Liver (tissue), 9 donors: ENCODE data around the gene F11. TPM values are rescaled to one million over a fixed set of nuclear protein-coding genes. Genes with fewer than 3 reads are reported as not detected.

Experiments
- DNase-seq: peaks from one replicate; pipeline ENCODE4 v3.0.0-alpha.2; 2017; ENCODE audit warnings: low spot score
- H3K27ac ChIP-seq, 2 donors: one replicate each; pipeline ENCODE4 v1.7.0; 2013; ENCODE audit warnings: inconsistent platforms in 2 of 2, low read length in 2 of 2, control low read depth in 1 of 2, low read depth in 1 of 2, mild to moderate bottlenecking in 1 of 2
- H3K27me3 ChIP-seq, 4 donors: one replicate each; pipeline versions ENCODE4 v1.6.1 to v1.7.0; 2013; ENCODE audit warnings: low read length in 3 of 4, inconsistent platforms in 1 of 4, mild to moderate bottlenecking in 1 of 4, moderate library complexity in 1 of 4; ENCODE audit not compliant: control insufficient read depth in 4 of 4, insufficient read depth in 4 of 4
- H3K36me3 ChIP-seq, 4 donors: one replicate each; pipeline versions ENCODE4 v1.6.1 to v1.7.0; 2013; ENCODE audit warnings: low read length in 3 of 4, mild to moderate bottlenecking in 3 of 4, low read depth in 1 of 4, moderate library complexity in 1 of 4; ENCODE audit not compliant: control insufficient read depth in 4 of 4, insufficient read depth in 3 of 4
- H3K4me1 ChIP-seq, 4 donors: one replicate each; pipeline versions ENCODE4 v1.6.1 to v1.7.0; 2013; ENCODE audit warnings: low read length in 3 of 4, mild to moderate bottlenecking in 3 of 4, moderate library complexity in 1 of 4; ENCODE audit not compliant: control insufficient read depth in 4 of 4, insufficient read depth in 4 of 4
- H3K4me3 ChIP-seq, 3 donors: one replicate each; pipeline versions ENCODE4 v1.6.1 to v1.7.0; 2013; ENCODE audit warnings: low read length in 3 of 3, control low read depth in 1 of 3, low read depth in 1 of 3, mild to moderate bottlenecking in 1 of 3
- H3K9ac ChIP-seq, 2 donors: one replicate each; pipeline ENCODE4 v1.7.0; 2013; ENCODE audit warnings: low read length in 2 of 2, mild to moderate bottlenecking in 2 of 2, moderate library complexity in 2 of 2, control low read depth in 1 of 2, low read depth in 1 of 2
- H3K9me3 ChIP-seq, 4 donors: one replicate each; pipeline versions ENCODE4 v1.6.1 to v1.7.0; 2013; ENCODE audit warnings: low read length in 3 of 4; ENCODE audit not compliant: control insufficient read depth in 4 of 4
- ATF3 ChIP-seq: IDR thresholded peaks from 2 replicates; pipeline ENCODE4 v1.6.1; 2016; ENCODE audit warnings: antibody characterized with exemption
- CTCF ChIP-seq: fragments of 150-350 bp; IDR thresholded peaks from 2 replicates; pipeline ENCODE4 v1.5.1; 2017; ENCODE audit warnings: improper control_type of control experiment, low read depth, low read length; ENCODE audit not compliant: missing input control
- FOXA1 ChIP-seq: IDR thresholded peaks from 2 replicates; pipeline ENCODE4 v1.6.1; 2016; ENCODE audit warnings: antibody characterized with exemption
- GABPA ChIP-seq, 2 donors: IDR thresholded peaks in 1 of 2; conservative IDR thresholded peaks in 1 of 2; 2 replicates each; pipeline ENCODE4 v1.6.1; 2016; ENCODE audit warnings: antibody characterized with exemption in 2 of 2, mild to moderate bottlenecking in 1 of 2, moderate library complexity in 1 of 2
- HNF4A ChIP-seq, 2 donors: conservative IDR thresholded peaks; 2 replicates each; pipeline ENCODE4 v1.6.1; 2016; ENCODE audit warnings: antibody characterized with exemption in 2 of 2, mild to moderate bottlenecking in 2 of 2
- HNF4G ChIP-seq: IDR thresholded peaks from 2 replicates; pipeline ENCODE4 v1.6.1; 2016; ENCODE audit warnings: antibody characterized with exemption
- JUND ChIP-seq, 2 donors: IDR thresholded peaks; 2 replicates each; pipeline ENCODE4 v1.6.1; 2016; ENCODE audit warnings: antibody characterized with exemption in 2 of 2
- MAX ChIP-seq: IDR thresholded peaks from 2 replicates; pipeline ENCODE4 v1.6.1; 2016; ENCODE audit warnings: antibody characterized with exemption
- RAD21 ChIP-seq, 2 donors: IDR thresholded peaks; 2 replicates each; pipeline ENCODE4 v1.6.1; 2016; ENCODE audit warnings: antibody characterized with exemption in 2 of 2, mild to moderate bottlenecking in 2 of 2
- REST ChIP-seq: IDR thresholded peaks from 2 replicates; pipeline ENCODE4 v1.6.1; 2016; ENCODE audit warnings: antibody characterized with exemption, mild to moderate bottlenecking
- RXRA ChIP-seq, 2 donors: IDR thresholded peaks; 2 replicates each; pipeline ENCODE4 v1.6.1; 2017 to 2018; ENCODE audit warnings: antibody characterized with exemption in 2 of 2, mild to moderate bottlenecking in 1 of 2
- SP1 ChIP-seq: IDR thresholded peaks from 2 replicates; pipeline ENCODE4 v1.6.1; 2018; ENCODE audit warnings: antibody characterized with exemption, mild to moderate bottlenecking
- YY1 ChIP-seq: IDR thresholded peaks from 2 replicates; pipeline ENCODE4 v1.6.1; 2016; ENCODE audit warnings: antibody characterized with exemption, mild to moderate bottlenecking
- WGBS: extraction: QIAGEN DNeasy Blood & Tissue Kit; methylation state at CpG from one replicate; pipeline ENCODE4 v1.1.7; 2013; 5-methylcytosine and 5-hydroxymethylcytosine counted together
- polyA plus RNA-seq, 2 donors: library from polyadenylated mRNA; stranded (reverse) in 1 of 2; unstranded in 1 of 2; fragments of 200-250 nt in 1 of 2; fragments of >200 nt in 1 of 2; fragmentation: Nextera tagmentation in 1 of 2; extraction: Ambion mirVana in 1 of 2; gene quantifications; one replicate each; pipeline versions ENCODE4 v1.2.1 to v1.2.3, GENCODE V29; 2013 to 2015
- total RNA-seq, 2 donors: library from RNA; depleted of rRNA; stranded (reverse); fragments of >200 nt; gene quantifications; one replicate each; pipeline ENCODE4 v1.2.3, GENCODE V29; 2014
- donor health status: healthy.
- donor health status: healthy.
- donor health status: healthy.
- donor health status: healthy.
- donor health status: healthy.

Gene F11
- total and polyA plus RNA-seq, 4 donors = 54.6 to 207 (median 115) TPM

DNA sequence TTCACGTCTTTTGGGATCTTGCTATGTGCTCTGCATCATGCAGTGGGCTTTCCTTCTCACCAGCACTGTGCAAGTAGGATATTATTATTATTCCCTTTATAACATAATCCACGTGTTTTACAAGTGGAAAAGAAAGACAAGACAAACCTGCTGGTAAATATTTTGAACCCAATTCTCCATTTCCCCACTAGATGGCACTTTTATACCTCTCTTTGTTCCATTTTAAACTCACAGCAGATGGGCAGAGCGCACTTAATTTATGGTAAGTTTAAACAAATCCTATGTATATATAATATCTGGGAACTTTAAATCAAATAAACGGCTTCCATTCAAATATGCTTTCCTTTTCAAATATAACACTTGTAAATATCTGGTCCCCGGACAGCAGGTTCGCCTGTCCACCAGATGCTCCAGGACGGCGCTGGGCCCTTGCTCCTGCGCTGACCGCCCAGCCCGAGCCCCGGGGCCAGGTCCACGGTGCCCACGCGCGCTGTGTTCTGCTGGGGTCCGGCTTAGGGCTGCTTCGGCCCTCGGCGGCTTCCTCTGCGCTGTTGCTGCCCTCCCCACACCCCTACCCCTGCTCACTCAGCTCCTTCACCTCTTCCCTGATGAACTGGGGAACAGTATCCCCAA lies 31.1 kb downstream of the F11 start:
- no peaks in the 10 kb centered on the region for H3K9me3 ChIP-seq
- H3K27ac ChIP-seq = no peak overlapping the region
- H3K9ac ChIP-seq = no peak overlapping the region
- H3K27me3 ChIP-seq = peaks cover 0 to 5% (median 0%) of the 10 kb centered on the region in 4 donors
- DNase-seq = no peak
- H3K4me3 ChIP-seq = no peak overlapping the region
- 53% methylated on average over 21 of the region's 21 CpGs for WGBS
- H3K36me3 ChIP-seq = no peaks in the 10 kb centered on the region
- TF ChIP-seq REST (no peak), CTCF (peak; percentile 68), YY1 (no peak), JUND (IDR thresholded peaks at IDR 0.05) (no peak), RAD21 (IDR thresholded peaks at IDR 0.05) (peak; percentile 84 to 87), SP1 (no peak)
- H3K4me1 ChIP-seq = peaks cover 2 to 7% (median 5%) of the 10 kb centered on the region in 4 donors

DNA sequence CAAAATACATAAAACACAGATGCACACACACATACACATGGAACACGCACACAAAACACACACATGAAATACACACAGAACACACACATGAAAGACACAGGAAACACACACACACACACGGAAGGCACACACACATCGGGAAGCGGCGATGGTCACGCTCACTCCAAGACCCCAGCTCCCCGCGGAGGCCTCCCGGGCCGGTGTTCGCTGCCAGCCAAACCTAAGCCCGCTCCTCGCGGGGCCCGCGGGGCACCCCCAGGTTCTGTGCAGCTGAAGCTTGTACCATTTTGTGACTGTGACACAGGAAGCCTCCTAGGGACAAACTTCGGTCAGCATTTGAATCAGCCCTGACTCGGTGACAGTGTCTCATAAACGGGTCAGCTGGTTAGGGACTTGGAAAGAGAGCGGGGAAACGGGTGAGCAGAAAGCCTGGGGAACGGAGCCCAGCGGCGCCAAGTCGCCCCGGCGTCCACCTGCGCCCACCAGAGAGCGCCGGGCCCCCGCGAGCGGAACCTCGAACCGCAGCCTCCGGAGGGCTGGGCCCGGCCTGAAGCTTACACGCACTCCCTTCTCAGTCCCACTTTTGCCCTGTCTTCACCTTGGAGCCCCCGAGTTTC lies 32.1 kb downstream of the F11 start:
- Histone ChIP-seq H3K9me3 (no peaks in the 10 kb centered on the region), H3K4me1 (peaks cover 2 to 6% (median 4%) of the 10 kb centered on the region in 4 donors), H3K27me3 (peaks cover 0 to 5% (median 0%) of the 10 kb centered on the region in 4 donors), H3K4me3 (no peak overlapping the region), H3K27ac (no peak overlapping the region), H3K36me3 (no peaks in the 10 kb centered on the region), H3K9ac (no peak overlapping the region)
- DNase-seq = no peak
- WGBS = 32% methylated on average over 39 of the region's 39 CpGs
- TF ChIP-seq ATF3 (no peak), REST (no peak), HNF4G (no peak), JUND (IDR thresholded peaks at IDR 0.05) (no peak), GABPA (IDR thresholded peaks at IDR 0.05 in 1 of 2, conservative IDR thresholded peaks at IDR 0.05 in 1 of 2) (no peak), FOXA1 (no peak), RXRA (IDR thresholded peaks at IDR 0.05) (no peak), MAX (no peak), HNF4A (conservative IDR thresholded peaks at IDR 0.05) (no peak)
